Heart left ventricle (tissue), 16 donors: ENCODE results near the gene TRIM28. TPM values are rescaled to one million over a fixed set of nuclear protein-coding genes. Genes with fewer than 3 reads are reported as not detected.

Experiments used
- ATAC-seq, 4 donors: fragments of 200-7000 bp; cut with Tn5 transposase; one replicate each; pipeline ENCODE4 v1.9.1; 2020 to 2022; ENCODE audit warnings: moderate library complexity in 4 of 4, mild to moderate bottlenecking in 3 of 4, moderate number of reproducible peaks in 1 of 4
- DNase-seq, 5 donors: peaks; one replicate each; pipeline ENCODE4 v3.0.0-alpha.2; 2020
- H3K27ac ChIP-seq, 12 donors: fragments of 200-600 bp; sonication (generic) in 4 of 12; one replicate each; pipeline versions ENCODE4 v1.5.0 to v1.8.0; 2016 to 2022; ENCODE audit warnings: mild to moderate bottlenecking in 2 of 12
- H3K27me3 ChIP-seq, 9 donors: fragments of 200-600 bp; sonication (generic) in 2 of 9; one replicate each; pipeline versions ENCODE4 v1.5.1 to v1.8.0; 2016 to 2022; ENCODE audit warnings: mild to moderate bottlenecking in 3 of 9
- H3K36me3 ChIP-seq, 9 donors: fragments of 200-600 bp; sonication (generic) in 2 of 9; one replicate each; pipeline versions ENCODE4 v1.5.0 to v1.8.0; 2018 to 2022; ENCODE audit warnings: mild to moderate bottlenecking in 2 of 9
- H3K4me1 ChIP-seq, 12 donors: fragments of 200-600 bp; sonication (generic) in 4 of 12; one replicate each; pipeline versions ENCODE4 v1.5.0 to v1.8.0; 2016 to 2022; ENCODE audit warnings: mild to moderate bottlenecking in 3 of 12
- H3K4me3 ChIP-seq, 12 donors: fragments of 200-600 bp; sonication (generic) in 4 of 12; one replicate each; pipeline versions ENCODE4 v1.5.0 to v1.8.0; 2017 to 2022; ENCODE audit warnings: mild to moderate bottlenecking in 9 of 12, moderate library complexity in 4 of 12
- H3K9me3 ChIP-seq, 12 donors: fragments of 200-600 bp; sonication (generic) in 4 of 12; one replicate each; pipeline versions ENCODE4 v1.5.0 to v1.8.0; 2016 to 2022; ENCODE audit warnings: mild to moderate bottlenecking in 1 of 12
- POLR2A ChIP-seq, 2 donors: fragments of 450-650 bp; IDR thresholded peaks; one replicate each; pipeline ENCODE4 v1.6.1; 2017; ENCODE audit warnings: antibody characterized with exemption in 2 of 2, mild to moderate bottlenecking in 2 of 2, moderate library complexity in 2 of 2
- WGBS, 4 donors: extraction: QIAGEN DNeasy Blood & Tissue Kit in 2 of 4; methylation state at CpG; one replicate each; pipeline versions ENCODE4 v1.1.5 to v1.1.7; 2013 to 2018; 5-methylcytosine and 5-hydroxymethylcytosine counted together
- intact Hi-C, 10 donors: fragments of 100-400 bp; cut with DNase I; formaldehyde crosslinking; loops; one replicate each; pipeline versions ENCODE4 v1.11.1 to v1.14.2; 2022
- long read RNA-seq, 3 donors: library from polyadenylated mRNA; unstranded; transcript quantifications; one replicate each; pipeline ENCODE4 v2.0.0, GENCODE V29; 2020 to 2021
- polyA plus RNA-seq, 2 donors: library from polyadenylated mRNA; stranded (reverse); fragments of 200-250 nt; gene quantifications; one replicate each; pipeline ENCODE4 v1.2.3, GENCODE V29; 2013
- total RNA-seq, 9 donors: library from RNA; depleted of rRNA in 2 of 9; stranded (reverse); fragments of >200 nt in 2 of 9; fragmentation: NEBNext Ultra II Directional in 3 of 9; extraction: Animal tissue kit (Norgen Biotek cat#: 25700) in 3 of 9; gene quantifications; one replicate each; pipeline versions ENCODE4 v1.1.0 to v1.2.4, GENCODE V29; 2016 to 2023
- TF ChIP-seq, protein P1 (sequence below), 12 donors: fragments of 200-600 bp; sonication (generic) in 4 of 12; IDR thresholded peaks; one replicate each; pipeline versions ENCODE4 v1.5.0 to v1.8.0; 2018 to 2022; ENCODE audit warnings: antibody characterized with exemption in 12 of 12, mild to moderate bottlenecking in 5 of 12
- donor health status: ischemic (EF 13 %, LVEDD 7.1; RV severe dilation, severe dysfunction).
- donor health status: healthy with polysubstance abuse.
- donor health status: DM: no; HTN: yes; CAD: no.
- donor health status: DM: no; HTN: no; CAD: no.
- donor health status: ischemic (EF 25% LVEDD 6.9; RV normal size, moderate dysfunction).
- donor health status: ischemic (EF 25% LVEDD 5.7; RV mildly dilated, moderate dysfunction).
- donor health status: healthy.
- donor health status: DM: yes; HTN: yes; CAD: no.
- donor health status: ischemic (EF 35%, LVEDD 5.7; RV mildly dilated, moderate dysfunction).
- donor health status: nonischemic (EF 11% LVEDD 7.7; RV severe dilation, severe dysfunction).
- donor health status: DM: yes; HTN: yes; CAD: no.
- donor health status: PGD.
- donor health status: ischemic (EF 29% LVEDD 5.4; RV normal size, mild dysfunction).
- donor health status: nonischemic (EF 23%, LVEDD 6.1; RV moderate dilation, normal function).

TRIM28 gene
- 100 to 1,000 TPM; 122 to 265 (median 163) TPM for total RNA-seq
- 100 to 1,000 TPM in 1 of 2 donors, 10 to 100 TPM in 1; 88.0 to 160 TPM for polyA plus RNA-seq
- long read RNA-seq, donor 1, transcript TRIM28-201 (17 exons, 2,960 nt) = major isoform, 127 of 186 reads
- long read RNA-seq, donor 1, partial matches to known transcripts = 39 of 186 reads
- long read RNA-seq, donor 1, other reads (novel, unspliced or antisense) = 18 of 186 reads
- long read RNA-seq, donor 2, transcript TRIM28-201 (17 exons, 2,960 nt) = major isoform, 33 of 133 reads
- long read RNA-seq, donor 2, partial matches to known transcripts = 91 of 133 reads
- long read RNA-seq, donor 2, other reads (novel, unspliced or antisense) = 8 of 133 reads
- long read RNA-seq, donor 3, transcript TRIM28-201 (17 exons, 2,960 nt) = major isoform, 109 of 166 reads
- long read RNA-seq, donor 3, partial matches to known transcripts = 40 of 166 reads
- long read RNA-seq, donor 3, other reads (novel, unspliced or antisense) = 11 of 166 reads

DNA sequence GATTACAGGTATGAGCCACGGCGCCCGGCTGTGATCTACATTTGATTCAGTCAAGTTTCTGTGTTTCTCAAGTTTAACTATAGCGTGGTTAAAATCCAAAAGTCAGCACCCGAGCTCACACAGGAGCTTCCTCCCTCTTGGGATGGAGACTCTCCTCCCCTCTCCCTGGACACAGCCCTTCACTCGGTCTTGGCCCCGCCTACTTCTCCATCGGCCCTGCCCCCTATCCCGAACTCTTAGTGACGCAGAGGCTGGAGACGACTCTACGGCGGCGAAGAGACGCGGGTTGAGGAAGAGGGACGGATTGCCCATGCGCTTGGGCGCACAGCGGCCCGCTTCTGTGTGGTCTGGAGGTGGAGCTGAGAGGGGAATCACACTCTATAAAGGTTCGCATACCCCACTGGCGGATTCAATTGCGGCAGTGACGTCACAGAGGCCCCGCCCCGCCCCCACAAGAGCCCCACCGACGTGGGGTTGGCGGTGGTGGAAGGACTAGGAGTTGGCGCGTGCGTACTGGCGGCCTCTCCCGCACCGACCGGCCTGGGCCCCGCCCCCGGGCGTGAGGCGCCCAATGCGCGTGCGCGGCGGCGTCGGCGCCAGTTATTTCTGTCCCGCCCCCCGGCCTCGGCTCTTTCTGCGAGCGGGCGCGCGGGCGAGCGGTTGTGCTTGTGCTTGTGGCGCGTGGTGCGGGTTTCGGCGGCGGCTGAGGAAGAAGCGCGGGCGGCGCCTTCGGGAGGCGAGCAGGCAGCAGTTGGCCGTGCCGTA, at the start of gene TRIM28:
Gene TRIM28, plus strand, starts transcription at position 239 of the 765 bp plus-strand sequence. CDS start 694 bp downstream, outside the sequence.
- H3K4me1 ChIP-seq = peaks cover 12 to 36% (median 25%) of the 10 kb centered on the region in 12 donors
- WGBS, 4 donors = 0 to 1% (median 0%) methylated on average over 65 to 73 of the region's 73 CpGs
- H3K9me3 ChIP-seq = no peaks in the 10 kb centered on the region
- intact Hi-C loops = loop anchor here in 4 of 10 donors (1.0 to 2.0 kb wide), 4 partner anchors 11 to 29 kb away; partner anchors contain the start of genes ZBTB45 (in 3 of the 4), CHMP2A (in 2 of the 4) and MZF1 (in 2 of the 4)
- TF ChIP-seq POLR2A (IDR thresholded peaks at IDR 0.05) = peak; percentile 55 to 96
- TF ChIP-seq, protein P1, sequence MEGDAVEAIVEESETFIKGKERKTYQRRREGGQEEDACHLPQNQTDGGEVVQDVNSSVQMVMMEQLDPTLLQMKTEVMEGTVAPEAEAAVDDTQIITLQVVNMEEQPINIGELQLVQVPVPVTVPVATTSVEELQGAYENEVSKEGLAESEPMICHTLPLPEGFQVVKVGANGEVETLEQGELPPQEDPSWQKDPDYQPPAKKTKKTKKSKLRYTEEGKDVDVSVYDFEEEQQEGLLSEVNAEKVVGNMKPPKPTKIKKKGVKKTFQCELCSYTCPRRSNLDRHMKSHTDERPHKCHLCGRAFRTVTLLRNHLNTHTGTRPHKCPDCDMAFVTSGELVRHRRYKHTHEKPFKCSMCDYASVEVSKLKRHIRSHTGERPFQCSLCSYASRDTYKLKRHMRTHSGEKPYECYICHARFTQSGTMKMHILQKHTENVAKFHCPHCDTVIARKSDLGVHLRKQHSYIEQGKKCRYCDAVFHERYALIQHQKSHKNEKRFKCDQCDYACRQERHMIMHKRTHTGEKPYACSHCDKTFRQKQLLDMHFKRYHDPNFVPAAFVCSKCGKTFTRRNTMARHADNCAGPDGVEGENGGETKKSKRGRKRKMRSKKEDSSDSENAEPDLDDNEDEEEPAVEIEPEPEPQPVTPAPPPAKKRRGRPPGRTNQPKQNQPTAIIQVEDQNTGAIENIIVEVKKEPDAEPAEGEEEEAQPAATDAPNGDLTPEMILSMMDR (IDR thresholded peaks at IDR 0.05) = no peak
- H3K27me3 ChIP-seq = no peaks in the 10 kb centered on the region
- peak within 1 kb of the TSS; percentile 78 to 100 (median 92) for H3K4me3 ChIP-seq
- peaks cover 0 to 34% (median 24%) of the 10 kb centered on the region in 9 donors for H3K36me3 ChIP-seq
- ATAC-seq (peak; percentile 97 to 98 (median 97)), DNase-seq (peak; percentile 98 to 100 (median 98))
- H3K27ac ChIP-seq = peak within 1 kb of the TSS; percentile 87 to 98 (median 96)

DNA sequence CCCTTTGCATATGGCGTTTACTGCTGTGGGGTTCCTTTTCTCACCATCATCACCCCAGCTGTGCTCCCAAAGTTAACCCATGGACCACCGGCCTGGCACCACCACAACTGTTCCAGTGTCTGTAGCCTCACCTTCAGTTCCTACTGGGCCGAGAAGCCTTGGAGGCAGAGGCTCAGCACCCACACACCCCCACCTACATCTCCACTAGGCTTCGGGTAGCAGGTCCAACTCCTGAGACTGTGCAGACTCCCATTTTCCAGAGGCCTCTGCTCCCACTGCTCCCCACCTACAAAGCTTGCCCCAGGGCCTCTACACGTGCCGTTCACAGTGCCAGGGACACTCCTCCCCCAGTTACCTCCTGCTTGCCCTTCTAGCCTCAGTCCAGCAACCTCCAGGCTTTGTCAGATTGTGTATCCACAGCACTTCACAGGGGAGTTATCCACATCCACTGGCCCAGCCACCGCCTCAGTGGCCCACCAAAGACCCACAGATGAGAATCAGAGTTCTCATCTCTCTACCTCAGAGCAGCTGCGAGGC, 46.2 kb upstream of the TRIM28 start:
- Histone ChIP-seq H3K9me3 (no peaks in the 10 kb centered on the region), H3K27ac (no peak overlapping the region), H3K36me3 (no peaks in the 10 kb centered on the region), H3K27me3 (no peaks in the 10 kb centered on the region), H3K4me1 (peaks cover 0 to 27% (median 22%) of the 10 kb centered on the region in 12 donors), H3K4me3 (no peak overlapping the region)
- TF ChIP-seq, protein P1 (IDR thresholded peaks at IDR 0.05) = no peak
- TF ChIP-seq POLR2A (IDR thresholded peaks at IDR 0.05) = no peak
- DNase-seq (no peak), ATAC-seq (no peak)
- 84 to 90% (median 85%) methylated on average over 8 of the region's 8 CpGs for WGBS, 4 donors
- intact Hi-C loops = no loop called here

DNA sequence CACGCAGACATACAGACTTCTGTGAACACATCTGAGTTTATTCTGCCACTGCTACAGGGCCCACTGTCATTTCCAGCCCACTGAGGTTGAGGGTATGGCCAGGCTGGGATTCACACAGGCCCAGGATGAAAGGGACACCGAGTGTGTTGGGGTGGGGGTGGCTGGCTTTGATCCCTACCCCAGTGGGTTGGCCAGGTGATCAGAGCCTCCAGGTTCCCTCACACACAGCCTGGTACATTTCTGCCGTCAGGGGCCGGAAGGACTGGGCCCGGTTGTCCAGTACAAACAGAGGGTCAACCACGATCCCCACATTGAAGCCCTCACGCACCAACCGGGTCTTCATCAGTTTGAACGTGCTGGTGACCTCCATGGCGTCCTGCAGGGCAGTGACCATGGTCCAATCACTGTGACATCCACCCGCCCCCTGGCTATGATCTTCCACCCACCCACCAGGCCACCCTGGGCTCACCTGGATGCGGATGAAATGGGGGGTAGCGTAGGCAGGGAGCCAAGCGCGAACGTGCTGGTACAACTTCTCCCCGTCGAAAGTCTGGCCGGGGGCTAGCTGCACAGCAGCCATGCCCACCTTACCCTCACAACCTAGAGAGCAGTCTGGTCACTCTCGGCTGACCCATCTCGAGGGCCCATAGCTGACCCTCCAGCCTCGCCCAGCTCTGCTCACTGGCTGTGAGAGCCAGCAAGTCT, 45.4 kb upstream of the TRIM28 start:
- peaks cover 0 to 27% (median 22%) of the 10 kb centered on the region in 12 donors for H3K4me1 ChIP-seq
- H3K27ac ChIP-seq = peak overlapping the region in 8 of 12 donors; percentile 17 to 85 (median 69)
- ATAC-seq (peak in 3 of 4 donors; percentile 1 to 2 (median 1)), DNase-seq (peak in 1 of 5 donors; percentile 47)
- WGBS, 4 donors = 52 to 66% (median 63%) methylated on average over 15 to 22 of the region's 22 CpGs
- intact Hi-C loops = loop anchor here in 2 of 10 donors (1.0 kb wide), 1 partner anchor 22 kb away; the partner anchor contains the start of gene ZNF446 (in 2 of the 2)
- H3K36me3 ChIP-seq = no peaks in the 10 kb centered on the region
- H3K27me3 ChIP-seq = no peaks in the 10 kb centered on the region
- H3K9me3 ChIP-seq = no peaks in the 10 kb centered on the region
- peak overlapping the region in 11 of 12 donors; percentile 3 to 79 (median 64) for H3K4me3 ChIP-seq
- no peak for TF ChIP-seq POLR2A (IDR thresholded peaks at IDR 0.05)
- TF ChIP-seq, protein P1 (IDR thresholded peaks at IDR 0.05) = no peak
